HG02981 (cell line): ENCODE results near the gene BRMS1.

Experiments used
- ATAC-seq: cut with Tn5 transposase; IDR thresholded peaks from one replicate; pipeline ENCODE4 v1.9.1; 2021; ENCODE audit warnings: mild to moderate bottlenecking, moderate library complexity; ENCODE audit not compliant: unreplicated experiment

The BRMS1 gene

GRCh38 chr11:66338276-66339161, 6.4 kb downstream of the BRMS1 start:
- no peak for ATAC-seq

GRCh38 chr11:66337103-66337899, 7.6 kb downstream of the BRMS1 start:
- ATAC-seq, result no peak

- peak; percentile 63 for ATAC-seq
These were observed 8.4 kb downstream of the BRMS1 start, which contains the start of gene RIN1 for GRCh38 chr11:66336234-66337102. TSS of gene RIN1 (minus strand) at chr11:66336434. CDS start at chr11:66336402, 32 bp downstream.

- no peak for ATAC-seq
These were observed 9.2 kb downstream of the BRMS1 start for GRCh38 chr11:66335531-66336233.

GRCh38 chr11:66334605-66335442, 10.1 kb downstream of the BRMS1 start:
- no peak for ATAC-seq

GRCh38 chr11:66333896-66334604, 10.9 kb downstream of the BRMS1 start:
- no peak for ATAC-seq

- no peak for ATAC-seq
These were observed 11.6 kb downstream of the BRMS1 start for GRCh38 chr11:66333220-66333877.

GRCh38 chr11:66332371-66333219, 12.3 kb downstream of the BRMS1 start:
- ATAC-seq, result no peak

GRCh38 chr11:66331542-66332370, 13.1 kb downstream of the BRMS1 start:
- no peak for ATAC-seq

- ATAC-seq, result no peak
These were observed 14.0 kb downstream of the BRMS1 start for GRCh38 chr11:66330931-66331330.

- no peak for ATAC-seq
These were observed 15.7 kb downstream of the BRMS1 start for GRCh38 chr11:66329165-66329673.

GRCh38 chr11:66328302-66329144, 16.4 kb downstream of the BRMS1 start:
- peak; percentile 63 for ATAC-seq

- ATAC-seq, result no peak
These were observed 16.9 kb downstream of the BRMS1 start for GRCh38 chr11:66328031-66328301.

- ATAC-seq, result no peak
These were observed 17.5 kb downstream of the BRMS1 start for GRCh38 chr11:66327171-66328030.
